ENCODE results near the gene DGCR6L.

GRCh38 chr22:20276468-20276867 is 43.4 kb downstream of the DGCR6L start:
- TF ChIP-seq CTCF (IDR thresholded peaks at IDR 0.05) (no peak), POLR2A (IDR thresholded peaks at IDR 0.05) (no peak)

Data from lower leg skin (tissue), 3 donors.